Peyer's patch (tissue), 4 donors: Measurements from ENCODE around the gene ZNF205. TPM values are rescaled to one million over a fixed set of nuclear protein-coding genes. Genes with fewer than 3 reads are reported as not detected.
A peak's percentile ranks its signal among the peaks of the same experiment; 100 is the strongest.

ENCODE experiments used
- DNase-seq, 3 donors: peaks; one replicate each; pipeline ENCODE4 v3.0.0-alpha.2; 2017 to 2019
- H3K27ac ChIP-seq, 4 donors: fragments of 200-600 bp; sonication (generic); one replicate each; pipeline ENCODE4 v1.5.1; 2016 to 2019
- H3K27me3 ChIP-seq, 2 donors: fragments of 200-600 bp; sonication (generic); one replicate each; pipeline ENCODE4 v1.5.1; 2019
- H3K36me3 ChIP-seq, 3 donors: fragments of 200-600 bp; sonication (generic); one replicate each; pipeline ENCODE4 v1.5.1; 2016 to 2019
- H3K4me1 ChIP-seq, 4 donors: fragments of 200-600 bp; sonication (generic); one replicate each; pipeline ENCODE4 v1.5.1; 2016 to 2019
- H3K4me3 ChIP-seq, 4 donors: fragments of 200-600 bp; sonication (generic); 1 replicate in 3 of 4; 2 replicates in 1 of 4; pipeline ENCODE4 v1.5.1; 2016 to 2019; ENCODE audit warnings: mild to moderate bottlenecking in 1 of 4
- H3K9me3 ChIP-seq, 4 donors: fragments of 200-600 bp; sonication (generic); one replicate each; pipeline ENCODE4 v1.5.1; 2016 to 2019; ENCODE audit warnings: mild to moderate bottlenecking in 1 of 4
- CTCF ChIP-seq, 6 experiments: fragments of 450-650 bp in 4 of 6; fragments of 200-600 bp in 2 of 6; sonication (generic) in 1 of 6; IDR thresholded peaks; one replicate each; pipeline ENCODE4 v1.5.1; 2017 to 2019; ENCODE audit warnings: antibody characterized with exemption in 6 of 6, mild to moderate bottlenecking in 3 of 6, moderate library complexity in 1 of 6
- POLR2A ChIP-seq, 2 donors: fragments of 450-650 bp; IDR thresholded peaks; one replicate each; pipeline ENCODE4 v1.5.1; 2017; ENCODE audit warnings: antibody characterized with exemption in 2 of 2, mild to moderate bottlenecking in 2 of 2, moderate library complexity in 2 of 2
- total RNA-seq, 4 donors: library from RNA; depleted of rRNA; stranded (reverse); fragments of >200 nt; gene quantifications; one replicate each; pipeline ENCODE4 v1.1.0, GENCODE V29; 2016

The ZNF205 gene
- total RNA-seq, 4 donors from 2014 or later = 5.0 to 24.6 (median 16.2) TPM

- H3K27ac ChIP-seq = no peak overlapping the region
- TF ChIP-seq CTCF (IDR thresholded peaks at IDR 0.05) (no peak), POLR2A (IDR thresholded peaks at IDR 0.05) (no peak)
- no peaks in the 10 kb centered on the region for H3K36me3 ChIP-seq
- no peak for DNase-seq
- H3K9me3 ChIP-seq = no peaks in the 10 kb centered on the region
- H3K4me1 ChIP-seq = peaks cover 0 to 14% (median 3%) of the 10 kb centered on the region in 4 donors
- H3K27me3 ChIP-seq = no peaks in the 10 kb centered on the region
- no peak overlapping the region for H3K4me3 ChIP-seq
These were observed 16.0 kb upstream of the ZNF205 start for GRCh38 chr16:3096362-3096761.

- Histone ChIP-seq H3K27ac (no peak overlapping the region), H3K36me3 (no peaks in the 10 kb centered on the region), H3K27me3 (no peaks in the 10 kb centered on the region), H3K4me1 (peaks cover 0 to 14% (median 3%) of the 10 kb centered on the region in 4 donors), H3K9me3 (no peaks in the 10 kb centered on the region), H3K4me3 (no peak overlapping the region)
- no peak for DNase-seq
- TF ChIP-seq POLR2A (IDR thresholded peaks at IDR 0.05) (no peak), CTCF (IDR thresholded peaks at IDR 0.05) (no peak)
These were observed 15.1 kb upstream of the ZNF205 start for GRCh38 chr16:3097266-3097665.

GRCh38 chr16:3098459-3099394 is 13.7 kb upstream of the ZNF205 start, which contains the start of gene ZSCAN10:
Gene ZSCAN10, minus strand, starts transcription at chr16:3099294. Its CDS starts 6,357 bp downstream, at chr16:3092937.
- Histone ChIP-seq H3K9me3 (no peaks in the 10 kb centered on the region), H3K27ac (peak within 1 kb of the TSS in 1 of 4 donors; percentile 27), H3K4me1 (peaks cover 0 to 14% (median 3%) of the 10 kb centered on the region in 4 donors), H3K4me3 (peak within 1 kb of the TSS; percentile 5 to 38 (median 22)), H3K27me3 (no peaks in the 10 kb centered on the region), H3K36me3 (no peaks in the 10 kb centered on the region)
- DNase-seq = no peak
- no peak for TF ChIP-seq POLR2A (IDR thresholded peaks at IDR 0.05)
- no peak for TF ChIP-seq CTCF (IDR thresholded peaks at IDR 0.05)

- DNase-seq = no peak
- Histone ChIP-seq H3K27ac (no peak overlapping the region), H3K36me3 (no peaks in the 10 kb centered on the region), H3K9me3 (no peaks in the 10 kb centered on the region), H3K4me3 (no peak overlapping the region), H3K27me3 (no peaks in the 10 kb centered on the region), H3K4me1 (peaks cover 0 to 14% (median 3%) of the 10 kb centered on the region in 4 donors)
- TF ChIP-seq POLR2A (IDR thresholded peaks at IDR 0.05) = no peak
- TF ChIP-seq CTCF (IDR thresholded peaks at IDR 0.05) = no peak
These were observed 13.0 kb upstream of the ZNF205 start for GRCh38 chr16:3099395-3099731.

GRCh38 chr16:3099732-3100499 is 12.5 kb upstream of the ZNF205 start:
- TF ChIP-seq CTCF (IDR thresholded peaks at IDR 0.05) (no peak), POLR2A (IDR thresholded peaks at IDR 0.05) (no peak)
- H3K27ac ChIP-seq = peak overlapping the region in 1 of 4 donors; percentile 27

More at GRCh38 chr16:3099732-3100499, 12.5 kb upstream of the ZNF205 start:
- Histone ChIP-seq H3K36me3 (no peaks in the 10 kb centered on the region), H3K4me1 (peaks cover 0 to 14% (median 3%) of the 10 kb centered on the region in 4 donors), H3K9me3 (no peaks in the 10 kb centered on the region), H3K4me3 (peak overlapping the region; percentile 5 to 38 (median 22)), H3K27me3 (no peaks in the 10 kb centered on the region)
- DNase-seq = peak; percentile 97 to 99 (median 98)
